Measurements from ENCODE around the gene FBXO5.

GRCh38 chr6:152957796-152958195 is 25.0 kb downstream of the FBXO5 start:
- TF ChIP-seq POLR2A (IDR thresholded peaks at IDR 0.05) (no peak), CTCF (IDR thresholded peaks at IDR 0.05) (no peak)
